ENCODE measurements around the gene GRIN3B. TPM values are rescaled to one million over a fixed set of nuclear protein-coding genes. Genes with fewer than 3 reads are reported as not detected.

GRIN3B gene
- total and polyA plus RNA-seq, 2 of the 8 experiments (the other 6 are each of a cell fraction or from before 2014, with no cell fraction given), result 0.45 to 1.0 TPM

GRCh38 chr19:991932-992669, 8.1 kb upstream of the GRIN3B start:
- no peak overlapping the region for H2BK5ac ChIP-seq (ENCODE audit: low read depth, low read length)
- H2BK15ac ChIP-seq (ENCODE audit: low read length), result no peak overlapping the region
- H2AFZ ChIP-seq (ENCODE audit: low read length), result no peak overlapping the region
- H3K79me2 ChIP-seq (ENCODE audit: control insufficient read depth in 1 of 2, insufficient read depth in 2 of 2, low read length in 2 of 2), result no peaks in the 10 kb centered on the region
- H4K91ac ChIP-seq (replicated peaks; ENCODE audit: insufficient read length, low read length), result no peak overlapping the region
- no peak overlapping the region for H3K27ac ChIP-seq (ENCODE audit: low read depth, low read length)
- H2BK12ac ChIP-seq (ENCODE audit: low read depth, low read length), result no peak overlapping the region
- no peak overlapping the region for H3K56ac ChIP-seq (replicated peaks; ENCODE audit: insufficient read length, low read depth, low read length)
- H4K5ac ChIP-seq (ENCODE audit: insufficient read length, low read depth, low read length), result no peak overlapping the region
- H2BK120ac ChIP-seq (replicated peaks; ENCODE audit: low read depth, low read length), result no peak overlapping the region
- H2AK5ac ChIP-seq (ENCODE audit: low read depth, low read length), result no peak overlapping the region
- peaks cover 4 to 34% (median 14%) of the 10 kb centered on the region in 4 experiments; a peak in 5 of 8 replicates for H3K36me3 ChIP-seq (ENCODE audit: control insufficient read depth in 2 of 4, insufficient read depth in 4 of 4, low read length in 3 of 4)
- ChIA-PET CTCF (ENCODE audit: partially characterized antibody) (interaction anchor here (0.6 to 2.3 kb wide), 3 partner anchors 14 to 316 kb away, joined by 3 to 5 read pairs (median 5); no protein-coding TSS in a partner anchor), POLR2A (ENCODE audit: partially characterized antibody) (interaction anchor here (1.0 to 7.3 kb wide), 6 partner anchors 15 to 246 kb away, joined by 3 to 81 read pairs (median 4); partner anchors contain the start of gene CNN2)
- FAIRE-seq (no peak), DNase-seq (ENCODE audit: low read depth in 1 of 2, low spot score in 2 of 2) (no peak)
- no peaks in the 10 kb centered on the region for H3K9me3 ChIP-seq (ENCODE audit: insufficient read depth in 2 of 2, low read depth in 1 of 2, low read length in 1 of 2)
- peaks cover 9 to 23% of the 10 kb centered on the region in 2 experiments for H4K20me1 ChIP-seq (replicated peaks in 1 of 2; ENCODE audit: control insufficient read depth in 1 of 2, insufficient read depth in 2 of 2, low read length in 2 of 2)
- H3K4me2 ChIP-seq (ENCODE audit: insufficient read depth in 1 of 2, low read depth in 2 of 2, low read length in 2 of 2), result no peak overlapping the region
- no peak overlapping the region for H3K4me3 ChIP-seq (ENCODE audit: extremely low read depth in 1 of 4, insufficient read depth in 2 of 4, low read depth in 3 of 4, low read length in 4 of 4)
- TF ChIP-seq BACH1 (IDR thresholded peaks at IDR 0.05; ENCODE audit: low read length), result no peak
- no peak for TF ChIP-seq POLR2A (IDR thresholded peaks at IDR 0.05; ENCODE audit: control extremely low read depth in 1 of 2, low read depth in 2 of 2, low read length in 2 of 2)
- TF ChIP-seq RFX5 (IDR thresholded peaks at IDR 0.05; ENCODE audit: borderline replicate concordance, low read depth, low read length), result no peak
- TF ChIP-seq CHD1 (IDR thresholded peaks at IDR 0.05; ENCODE audit: low read depth, low read length), result no peak
- TF ChIP-seq KDM1A (IDR thresholded peaks at IDR 0.05; ENCODE audit: borderline replicate concordance, low read length), result no peak
- TF ChIP-seq BRCA1 (IDR thresholded peaks at IDR 0.05; ENCODE audit: low read depth, low read length), result no peak
- no peak for TF ChIP-seq FOSL1 (IDR thresholded peaks at IDR 0.05; ENCODE audit: insufficient read depth, low read depth, low read length)
- no peak for TF ChIP-seq EP300 (IDR thresholded peaks at IDR 0.05; ENCODE audit: borderline replicate concordance in 1 of 2, low read depth in 2 of 2, low read length in 2 of 2)
- TF ChIP-seq SIRT6 (IDR thresholded peaks at IDR 0.05; ENCODE audit: low read length), result no peak
- no peak for TF ChIP-seq SUZ12 (IDR thresholded peaks at IDR 0.05; ENCODE audit: low read length)
- no peak for TF ChIP-seq JUND (IDR thresholded peaks at IDR 0.05; ENCODE audit: low read length)
- no peak for TF ChIP-seq TBP (IDR thresholded peaks at IDR 0.05; ENCODE audit: low read depth, low read length)
- H3K23ac ChIP-seq (ENCODE audit: insufficient read length), result no peak overlapping the region
- H4K8ac ChIP-seq (ENCODE audit: extremely low read depth, insufficient read depth, low read length), result no peak overlapping the region
- no peak overlapping the region for H3K14ac ChIP-seq (ENCODE audit: insufficient read length)
- peaks cover 2% of the 10 kb centered on the region; the same call in 1 of the 2 replicates for H3K23me2 ChIP-seq (ENCODE audit: low read depth, low read length)
- H2BK20ac ChIP-seq (ENCODE audit: low read length), result no peak overlapping the region
- H3K27me3 ChIP-seq (replicated peaks in 1 of 4; ENCODE audit: control insufficient read depth in 3 of 4, extremely low read depth in 1 of 4, insufficient read depth in 3 of 4, low read length in 3 of 4), result no peaks in the 10 kb centered on the region; a peak in 1 of 7 replicates
- 96% methylated on average over 40 of the region's 42 CpGs; no CpG with 5 or more reads in 1 of the 2 experiments for WGBS, 2 experiments (ENCODE audit: extremely low coverage in 1 of 2, insufficient coverage in 1 of 2, insufficient read length in 1 of 2, insufficient replicate concordance in 2 of 2, low coverage in 1 of 2, low lambda C conversion rate in 2 of 2, missing lambda C conversion rate in 1 of 2)
- no peak overlapping the region for H3K4ac ChIP-seq (replicated peaks; ENCODE audit: insufficient read length, low read depth, low read length)
- peaks cover 0 to 7% (median 4%) of the 10 kb centered on the region in 4 experiments; a peak in 3 of 7 replicates for H3K4me1 ChIP-seq (replicated peaks in 1 of 4; ENCODE audit: control insufficient read depth in 3 of 4, insufficient read depth in 4 of 4, low read length in 3 of 4)
- H3K79me1 ChIP-seq (ENCODE audit: low read depth, low read length), result no peaks in the 10 kb centered on the region; the same call in 1 of the 2 replicates
- no peak overlapping the region for H3K18ac ChIP-seq (ENCODE audit: extremely low read depth, low read length)
- no peak overlapping the region for H3K9ac ChIP-seq (replicated peaks in 1 of 4; ENCODE audit: extremely low read depth in 1 of 4, low read depth in 3 of 4, low read length in 3 of 4)

Data from H1 (cell line).